Heart right ventricle (tissue), 16 donors: ENCODE measurements around the gene GYG2. TPM values are rescaled to one million over a fixed set of nuclear protein-coding genes. Genes with fewer than 3 reads are reported as not detected.
A peak's percentile ranks its signal among the peaks of the same experiment; 100 is the strongest.
"Not testable (repeated sequence)": the region's sequence is repeated elsewhere in the genome, so short reads cannot be mapped to it uniquely, and the experiment has no call there.

Experiments
- ATAC-seq, 8 donors: fragments of 200-7000 bp; cut with Tn5 transposase; one replicate each; pipeline ENCODE4 v1.9.1; 2020; ENCODE audit warnings: mild to moderate bottlenecking in 8 of 8, moderate library complexity in 8 of 8, moderate number of reproducible peaks in 1 of 8
- DNase-seq, 2 donors: peaks; one replicate each; pipeline ENCODE4 v3.0.0-alpha.2; 2020
- H3K27ac ChIP-seq, 10 donors: fragments of 200-600 bp; sonication (generic) in 2 of 10; one replicate each; pipeline versions ENCODE4 v1.5.0 to v1.8.0; 2020 to 2022; ENCODE audit warnings: mild to moderate bottlenecking in 3 of 10
- H3K27me3 ChIP-seq, 7 donors: fragments of 200-600 bp; one replicate each; pipeline ENCODE4 v1.8.0; 2021 to 2022; ENCODE audit warnings: mild to moderate bottlenecking in 2 of 7
- H3K36me3 ChIP-seq, 9 donors: fragments of 200-600 bp; sonication (generic) in 1 of 9; one replicate each; pipeline versions ENCODE4 v1.5.0 to v1.8.0; 2020 to 2022; ENCODE audit warnings: mild to moderate bottlenecking in 2 of 9
- H3K4me1 ChIP-seq, 9 donors: fragments of 200-600 bp; sonication (generic) in 1 of 9; one replicate each; pipeline versions ENCODE4 v1.5.0 to v1.8.0; 2020 to 2022; ENCODE audit warnings: mild to moderate bottlenecking in 4 of 9
- H3K4me3 ChIP-seq, 10 donors: fragments of 200-600 bp; sonication (generic) in 2 of 10; one replicate each; pipeline versions ENCODE4 v1.5.0 to v1.8.0; 2020 to 2022; ENCODE audit warnings: mild to moderate bottlenecking in 7 of 10, moderate library complexity in 2 of 10
- H3K9me3 ChIP-seq, 11 donors: fragments of 200-600 bp in 10 of 11; sonication (generic) in 2 of 11; one replicate each; pipeline versions ENCODE4 v1.5.0 to v1.8.0; 2013 to 2022; ENCODE audit warnings: mild to moderate bottlenecking in 2 of 11, control low read depth in 1 of 11, moderate library complexity in 1 of 11
- CTCF ChIP-seq, 9 donors: fragments of 200-600 bp; sonication (generic) in 2 of 9; IDR thresholded peaks; one replicate each; pipeline versions ENCODE4 v1.5.0 to v1.8.0; 2021 to 2022; ENCODE audit warnings: antibody characterized with exemption in 9 of 9, mild to moderate bottlenecking in 5 of 9, moderate library complexity in 1 of 9
- WGBS, 2 donors: extraction: QIAGEN DNeasy Blood & Tissue Kit; methylation state at CpG; one replicate each; pipeline ENCODE4 v1.1.7; 2013; ENCODE audit warnings: inconsistent platforms in 1 of 2; 5-methylcytosine and 5-hydroxymethylcytosine counted together
- intact Hi-C, 10 donors: fragments of 100-400 bp; cut with DNase I; formaldehyde crosslinking; loops; one replicate each; pipeline versions ENCODE4 v1.11.1 to v1.14.2; 2022
- polyA plus RNA-seq, 2 donors: library from polyadenylated mRNA; stranded (reverse); fragments of 200-250 nt; gene quantifications; one replicate each; pipeline ENCODE4 v1.2.3, GENCODE V29; 2013
- total RNA-seq, 10 donors: library from RNA; stranded (reverse); fragmentation: NEBNext Ultra II Directional in 3 of 10; extraction: Animal tissue kit (Norgen Biotek cat#: 25700) in 3 of 10; gene quantifications; one replicate each; pipeline versions ENCODE4 v1.2.1 to v1.2.4, GENCODE V29; 2021 to 2023
- donor health status: Arrhythmogenic right ventricular cardiomyopathy.
- donor health status: ischemic (EF 13 %, LVEDD 7.1; RV severe dilation, severe dysfunction).
- donor health status: healthy with polysubstance abuse.
- donor health status: DM: no; HTN: yes; CAD: no.
- donor health status: DM: no; HTN: no; CAD: no.
- donor health status: ischemic (EF 25% LVEDD 6.9; RV normal size, moderate dysfunction).
- donor health status: ischemic (EF 25% LVEDD 5.7; RV mildly dilated, moderate dysfunction).
- donor health status: healthy.
- donor health status: DM: yes; HTN: yes; CAD: no.
- donor health status: Ischemic cardiomyopathy.
- donor health status: ischemic (EF 35%, LVEDD 5.7; RV mildly dilated, moderate dysfunction).
- donor health status: nonischemic (EF 11% LVEDD 7.7; RV severe dilation, severe dysfunction).
- donor health status: DM: yes; HTN: yes; CAD: no.
- donor health status: PGD.
- donor health status: ischemic (EF 29% LVEDD 5.4; RV normal size, mild dysfunction).
- donor health status: nonischemic (EF 23%, LVEDD 6.1; RV moderate dilation, normal function).

Gene GYG2
- total and polyA plus RNA-seq, 12 donors = 0.32 to 6.8 (median 1.1) TPM

GRCh38 chrX:2799369-2799768 is 29.4 kb upstream of the GYG2 start:
- Histone ChIP-seq H3K4me1 (peaks cover 0 to 3% (median 0%) of the 10 kb centered on the region in 9 donors), H3K4me3 (no peak overlapping the region), H3K27ac (no peak overlapping the region), H3K27me3 (no peaks in the 10 kb centered on the region), H3K36me3 (no peaks in the 10 kb centered on the region), H3K9me3 (no peaks in the 10 kb centered on the region)
- 74 to 79% methylated on average over 4 of the region's 4 CpGs for WGBS, 2 donors
- ATAC-seq (no peak), DNase-seq (no peak)
- intact Hi-C loops = no loop called here
- no peak for TF ChIP-seq CTCF (IDR thresholded peaks at IDR 0.05)

- DNase-seq, intact Hi-C loops, H3K9me3 ChIP-seq, ATAC-seq, H3K4me3 ChIP-seq, H3K36me3 ChIP-seq, H3K27ac ChIP-seq, H3K27me3 ChIP-seq, H3K4me1 ChIP-seq: not testable (repeated sequence)
- WGBS, 2 donors = 90 to 94% methylated on average over 4 to 5 of the region's 5 CpGs
Observed at GRCh38 chrX:2799980-2800379, 28.8 kb upstream of the GYG2 start.

- Histone ChIP-seq H3K4me1 (peaks cover 0 to 6% (median 0%) of the 10 kb centered on the region in 9 donors), H3K27me3 (no peaks in the 10 kb centered on the region), H3K27ac (no peak overlapping the region), H3K9me3 (no peaks in the 10 kb centered on the region), H3K36me3 (no peaks in the 10 kb centered on the region), H3K4me3 (no peak overlapping the region)
- WGBS, 2 donors = 94 to 98% methylated on average over 4 of the region's 4 CpGs
- DNase-seq = no peak
- intact Hi-C loops = no loop called here
- no peak for ATAC-seq
- TF ChIP-seq CTCF (IDR thresholded peaks at IDR 0.05) = no peak
Observed at GRCh38 chrX:2801223-2801622, 27.5 kb upstream of the GYG2 start.

- H3K4me1 ChIP-seq, DNase-seq, H3K36me3 ChIP-seq, H3K27me3 ChIP-seq, intact Hi-C loops, H3K27ac ChIP-seq, H3K4me3 ChIP-seq, ATAC-seq, H3K9me3 ChIP-seq: not testable (repeated sequence)
- WGBS, 2 donors = 54 to 65% methylated on average over 17 of the region's 18 CpGs
Observed at GRCh38 chrX:2802376-2803090, 26.2 kb upstream of the GYG2 start.

GRCh38 chrX:2803486-2803885 is 25.2 kb upstream of the GYG2 start:
- H3K9me3 ChIP-seq, intact Hi-C loops, H3K4me1 ChIP-seq, H3K36me3 ChIP-seq, DNase-seq, H3K4me3 ChIP-seq, H3K27me3 ChIP-seq, H3K27ac ChIP-seq, ATAC-seq: not testable (repeated sequence)
- WGBS, 2 donors = 88% methylated on average over 8 of the region's 8 CpGs

GRCh38 chrX:2804106-2804843 is 24.5 kb upstream of the GYG2 start:
- DNase-seq, H3K4me3 ChIP-seq, H3K36me3 ChIP-seq, H3K27me3 ChIP-seq, H3K9me3 ChIP-seq, intact Hi-C loops, H3K4me1 ChIP-seq: not testable (repeated sequence)
- peak overlapping the region in 1 of 10 donors; percentile 42 for H3K27ac ChIP-seq
- WGBS, 2 donors = 52% methylated on average over 10 to 17 of the region's 18 CpGs
- ATAC-seq = peak in 4 of 8 donors; percentile 35 to 62 (median 50)

- peak overlapping the region in 2 of 10 donors; percentile 10 to 42 for H3K27ac ChIP-seq
- not testable (repeated sequence) for H3K27me3 ChIP-seq, H3K9me3 ChIP-seq, H3K36me3 ChIP-seq, H3K4me1 ChIP-seq, H3K4me3 ChIP-seq
- DNase-seq (peak; percentile 20 to 39), ATAC-seq (peak; percentile 76 to 93 (median 87))
- 47 to 77% methylated on average over 10 to 20 of the region's 20 CpGs for WGBS, 2 donors
- intact Hi-C loops = loop anchor here in 3 of 10 donors (5.0 kb wide), 3 partner anchors 153 to 163 kb away; no protein-coding TSS in a partner anchor
Observed at GRCh38 chrX:2804858-2805257, 23.9 kb upstream of the GYG2 start.
